Panc1 (cell line): ENCODE data around the gene ERICH3. TPM values are rescaled to one million over a fixed set of nuclear protein-coding genes. Genes with fewer than 3 reads are reported as not detected.

Experiments
- ATAC-seq: fragments of 200-7000 bp; cut with Tn5 transposase; 2 replicates; pipeline ENCODE4 v1.9.1; 2020; ENCODE audit warnings: mild to moderate bottlenecking, moderate library complexity
- BruUV-seq: library from RNA; stranded (reverse); fragments of 400-500 nt; replicated peaks from 2 replicates; lab custom pipeline; 2021; lab: Mats Ljungman, UMichigan
- CTCF ChIA-PET: fragments of 300-600 bp; sonication (Branson Sonifier 250); formaldehyde crosslinking; loops from one replicate; lab custom pipeline; 2022; ENCODE audit warnings: antibody characterized with exemption; lab: Charles Lee
- POLR2A ChIA-PET: fragments of 300-600 bp; sonication (Branson Sonifier 250); formaldehyde crosslinking; loops from one replicate; lab custom pipeline; 2022; ENCODE audit warnings: antibody characterized with exemption; lab: Charles Lee
- DNase-seq: peaks from one replicate; pipeline ENCODE4 v3.0.0-alpha.2; 2010; ENCODE audit warnings: low read depth, low spot score
- H3K27ac ChIP-seq: 2 replicates; pipeline ENCODE4 v1.5.1; 2011; ENCODE audit warnings: mild to moderate bottlenecking, low read length, inconsistent platforms
- H3K27me3 ChIP-seq: fragments of 200-500 bp; sonication (Bioruptor generic); 2 replicates; pipeline ENCODE4 v1.6.0; 2014; ENCODE audit warnings: low read length, inconsistent platforms; ENCODE audit not compliant: control insufficient read depth, insufficient read depth
- H3K36me3 ChIP-seq: fragments of 200-500 bp; sonication (Bioruptor generic); 2 replicates; pipeline ENCODE4 v1.5.1; 2014; ENCODE audit warnings: inconsistent platforms, mild to moderate bottlenecking, low read length, moderate library complexity; ENCODE audit not compliant: control insufficient read depth, insufficient read depth
- H3K4me1 ChIP-seq: 2 replicates; pipeline ENCODE4 v1.5.1; 2011; ENCODE audit warnings: inconsistent platforms, mild to moderate bottlenecking, low read length, moderate library complexity; ENCODE audit not compliant: control insufficient read depth, insufficient read depth
- H3K4me3 ChIP-seq, 2 experiments: 2 replicates each; pipeline ENCODE4 v1.5.1; 2011 to 2012; ENCODE audit warnings: low read depth in 2 of 2, low read length in 2 of 2, mild to moderate bottlenecking in 2 of 2, inconsistent platforms in 1 of 2, moderate library complexity in 1 of 2
- H3K9me3 ChIP-seq: fragments of 200-500 bp; sonication (Bioruptor generic); 2 replicates; pipeline ENCODE4 v1.5.1; 2014; ENCODE audit warnings: low read depth, mild to moderate bottlenecking, inconsistent platforms, low read length, moderate library complexity; ENCODE audit not compliant: control insufficient read depth, insufficient read depth
- CTCF ChIP-seq: fragments of 450-650 bp; IDR thresholded peaks from 2 replicates; pipeline ENCODE4 v1.5.1; 2017; ENCODE audit warnings: mild to moderate bottlenecking
- POLR2AphosphoS5 ChIP-seq: IDR thresholded peaks from 2 replicates; pipeline ENCODE4 v1.6.1; 2012; ENCODE audit warnings: mild to moderate bottlenecking, low read depth, low read length, moderate library complexity
- REST ChIP-seq, 2 experiments: IDR thresholded peaks; 2 replicates each; pipeline ENCODE4 v1.6.1; 2011 to 2012; ENCODE audit warnings: low read depth in 2 of 2, control low read depth in 1 of 2, low read length in 1 of 2, mild to moderate bottlenecking in 1 of 2, moderate library complexity in 1 of 2; ENCODE audit not compliant: insufficient read depth in 1 of 2
- SIN3A ChIP-seq: IDR thresholded peaks from 2 replicates; pipeline ENCODE4 v1.6.1; 2012; ENCODE audit warnings: low read depth, mild to moderate bottlenecking, low read length, moderate library complexity, borderline replicate concordance; ENCODE audit not compliant: insufficient read depth
- TCF7L2 ChIP-seq: IDR thresholded peaks from 2 replicates; pipeline ENCODE4 v1.6.1; 2011; ENCODE audit warnings: mild to moderate bottlenecking, low read depth, low read length, inconsistent platforms
- in situ Hi-C: cut with HindIII; loops from 2 replicates; pipeline ENCODE4 v1.10.0; 2016; ENCODE audit warnings: low sequenced_read_pairs, low pct_unique_long_range_greater_than_20kb
- intact Hi-C: fragments of 100-400 bp; cut with micrococcal nuclease; formaldehyde crosslinking; loops from one replicate; pipeline ENCODE4 v1.10.0; 2022; ENCODE audit not compliant: unreplicated experiment
- total RNA-seq: library from RNA; stranded (reverse); gene quantifications from one replicate; pipeline ENCODE4 v1.2.1, GENCODE V29; 2021; ENCODE audit not compliant: unreplicated experiment

The ERICH3 gene
- total RNA-seq, 1 experiment from 2014 or later: not detected

- H3K27ac ChIP-seq: no peak overlapping the region
- intact Hi-C loops: no loop called here
- H3K4me1 ChIP-seq: no peaks in the 10 kb centered on the region
- no peak overlapping the region for H3K4me3 ChIP-seq
- TF ChIP-seq REST (IDR thresholded peaks at IDR 0.05; ENCODE audit: insufficient read depth in 1 of 2, low read depth in 2 of 2, low read length in 1 of 2) (no peak), CTCF (no peak), POLR2AphosphoS5 (no peak), SIN3A (no peak), TCF7L2 (no peak)
- H3K9me3 ChIP-seq: no peaks in the 10 kb centered on the region
- ChIA-PET POLR2A (no interaction called here), CTCF (no interaction called here)
- H3K36me3 ChIP-seq: no peaks in the 10 kb centered on the region
- BruUV-seq: no TSS peak
- DNase-seq: no peak
- in situ Hi-C loops: no loop called here
- no peak for ATAC-seq
- no peaks in the 10 kb centered on the region for H3K27me3 ChIP-seq
These were observed 80.8 kb downstream of the ERICH3 start for GRCh38 chr1:74592580-74593355.

GRCh38 chr1:74591949-74592348 lies 81.6 kb downstream of the ERICH3 start:
- Histone ChIP-seq H3K27ac (no peak overlapping the region), H3K9me3 (no peaks in the 10 kb centered on the region), H3K27me3 (no peaks in the 10 kb centered on the region), H3K4me1 (no peaks in the 10 kb centered on the region), H3K36me3 (no peaks in the 10 kb centered on the region), H3K4me3 (no peak overlapping the region)
- TF ChIP-seq POLR2AphosphoS5 (no peak), TCF7L2 (no peak), CTCF (no peak), REST (IDR thresholded peaks at IDR 0.05; ENCODE audit: insufficient read depth in 1 of 2, low read depth in 2 of 2, low read length in 1 of 2) (no peak), SIN3A (no peak)
- intact Hi-C loops: no loop called here
- ChIA-PET CTCF (no interaction called here), POLR2A (no interaction called here)
- ATAC-seq: no peak
- BruUV-seq: no TSS peak
- in situ Hi-C loops: no loop called here
- DNase-seq: no peak
